OCI-LY1 (cell line): Measurements from ENCODE around the gene ZDHHC18.

Experiments
- EZH2 ChIP-seq: fragments of 200-600 bp; sonication (generic), shearing (Covaris generic); IDR thresholded peaks from 2 replicates; pipeline ENCODE4 v1.8.0; 2017; ENCODE audit warnings: borderline replicate concordance, mixed run types, mild to moderate bottlenecking, antibody characterized with exemption, low read length, moderate library complexity, mixed read lengths
- TF ChIP-seq, protein P1 (sequence below): fragments of 200-600 bp; sonication (generic), shearing (Covaris generic); IDR thresholded peaks from 2 replicates; pipeline ENCODE4 v1.5.1; 2017; ENCODE audit warnings: mild to moderate bottlenecking, antibody characterized with exemption, low read length, moderate library complexity, mixed read lengths

DNA sequence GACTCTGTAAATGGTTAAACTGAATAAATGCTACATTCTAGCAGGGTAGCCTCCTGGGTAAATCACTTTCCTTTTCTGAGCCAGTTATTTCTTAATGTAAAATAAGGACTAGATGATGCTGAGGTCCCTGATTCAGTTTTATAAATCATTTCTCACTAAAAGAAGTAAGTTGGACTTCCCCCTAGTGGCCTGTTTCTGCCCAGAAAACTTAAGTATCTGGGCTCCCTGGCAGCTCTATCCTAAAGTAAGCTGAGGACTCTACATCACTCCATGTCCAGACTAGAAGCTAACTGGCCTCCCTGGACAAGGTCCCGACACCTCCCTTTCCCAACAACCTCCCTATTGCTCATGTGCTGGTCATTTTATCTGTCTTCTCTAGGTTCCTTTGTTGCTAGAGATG lies 60.6 kb downstream of the ZDHHC18 start:
- TF ChIP-seq, protein P1, sequence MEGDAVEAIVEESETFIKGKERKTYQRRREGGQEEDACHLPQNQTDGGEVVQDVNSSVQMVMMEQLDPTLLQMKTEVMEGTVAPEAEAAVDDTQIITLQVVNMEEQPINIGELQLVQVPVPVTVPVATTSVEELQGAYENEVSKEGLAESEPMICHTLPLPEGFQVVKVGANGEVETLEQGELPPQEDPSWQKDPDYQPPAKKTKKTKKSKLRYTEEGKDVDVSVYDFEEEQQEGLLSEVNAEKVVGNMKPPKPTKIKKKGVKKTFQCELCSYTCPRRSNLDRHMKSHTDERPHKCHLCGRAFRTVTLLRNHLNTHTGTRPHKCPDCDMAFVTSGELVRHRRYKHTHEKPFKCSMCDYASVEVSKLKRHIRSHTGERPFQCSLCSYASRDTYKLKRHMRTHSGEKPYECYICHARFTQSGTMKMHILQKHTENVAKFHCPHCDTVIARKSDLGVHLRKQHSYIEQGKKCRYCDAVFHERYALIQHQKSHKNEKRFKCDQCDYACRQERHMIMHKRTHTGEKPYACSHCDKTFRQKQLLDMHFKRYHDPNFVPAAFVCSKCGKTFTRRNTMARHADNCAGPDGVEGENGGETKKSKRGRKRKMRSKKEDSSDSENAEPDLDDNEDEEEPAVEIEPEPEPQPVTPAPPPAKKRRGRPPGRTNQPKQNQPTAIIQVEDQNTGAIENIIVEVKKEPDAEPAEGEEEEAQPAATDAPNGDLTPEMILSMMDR = peak; percentile 45; the same call in 1 of the 2 replicates
- no peak for TF ChIP-seq EZH2
